ENCODE measurements around the gene ZP1.

The ZP1 gene

DNA sequence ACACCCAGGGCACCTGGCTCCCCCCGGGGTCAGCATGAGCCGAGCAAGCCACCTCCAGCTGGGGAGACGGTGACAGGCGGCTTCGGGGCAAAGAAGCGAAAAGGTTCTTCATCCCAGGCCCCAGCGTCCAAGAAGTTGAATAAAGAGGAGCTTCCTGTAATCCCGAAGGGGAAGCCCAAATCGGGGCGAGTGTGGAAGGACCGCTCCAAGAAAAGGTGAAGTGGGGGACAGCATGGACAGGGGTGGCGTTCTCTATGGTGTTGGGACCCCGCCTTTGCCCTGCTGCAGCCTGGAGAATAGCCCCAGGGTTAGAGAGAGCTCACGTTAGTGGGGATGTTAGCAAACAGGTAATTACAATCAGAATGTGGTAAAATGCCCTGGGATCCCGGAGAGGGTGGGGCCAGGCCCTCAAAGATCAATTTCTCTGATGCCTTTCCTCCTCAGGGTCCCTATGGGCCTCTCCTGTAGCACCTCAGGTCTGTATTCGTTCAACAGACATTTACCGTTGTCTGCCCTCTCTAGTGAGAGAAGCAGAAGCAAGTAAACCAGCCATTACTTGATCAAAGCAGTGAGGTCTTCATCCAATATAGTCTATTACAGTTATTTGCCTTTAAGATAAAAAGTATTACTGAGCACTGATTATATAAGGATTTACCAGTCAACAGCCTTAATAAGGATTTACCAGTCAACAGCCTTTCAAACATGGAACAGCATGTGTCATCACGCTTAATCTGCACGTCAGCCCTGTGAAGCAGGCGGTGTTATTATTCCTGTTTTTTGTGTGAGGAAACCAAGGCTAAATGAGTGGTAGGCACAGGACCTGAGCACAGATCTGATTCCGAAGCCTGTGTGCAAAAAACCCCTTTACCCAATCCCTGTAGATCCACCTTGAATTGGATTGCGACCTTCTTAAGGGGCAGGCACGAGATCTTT is 24.4 kb upstream of the ZP1 start:
- no peak for DNase-seq (ENCODE audit: low read depth in 1 of 2, low spot score in 1 of 2)

GRCh38 chr11:60844045-60844869 is 23.1 kb upstream of the ZP1 start:
- DNase-seq (ENCODE audit: low read depth in 1 of 2, low spot score in 1 of 2): no peak

- no peak for DNase-seq (ENCODE audit: low read depth in 1 of 2, low spot score in 1 of 2)
These were observed 22.5 kb upstream of the ZP1 start for GRCh38 chr11:60844870-60845221.

- no peak for DNase-seq (ENCODE audit: low read depth in 1 of 2, low spot score in 1 of 2)
These were observed 22.0 kb upstream of the ZP1 start for GRCh38 chr11:60845338-60845737.

DNA sequence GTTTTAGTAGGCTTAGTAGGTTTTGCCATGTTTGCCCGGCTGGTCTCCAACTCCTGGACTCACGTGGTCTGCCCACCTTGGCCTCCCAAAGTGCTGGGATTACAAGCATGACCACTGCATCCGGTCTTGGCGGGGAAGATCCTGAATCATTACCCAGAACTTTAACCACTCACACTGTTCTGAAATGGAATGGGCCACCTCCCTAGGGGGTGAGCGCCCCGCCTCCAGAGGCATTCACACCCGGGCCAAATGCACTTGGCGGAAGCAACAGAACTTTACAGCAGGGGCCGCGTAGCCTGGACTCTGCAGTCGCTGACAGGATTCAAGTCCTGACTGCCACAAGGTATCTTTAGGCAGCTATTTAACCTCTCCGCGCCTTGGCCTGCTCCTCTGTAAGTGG is 20.1 kb upstream of the ZP1 start:
- no peak for DNase-seq (ENCODE audit: low read depth in 1 of 2, low spot score in 1 of 2)

GRCh38 chr11:60847896-60848295 is 19.4 kb upstream of the ZP1 start:
- no peak for DNase-seq (ENCODE audit: low read depth in 1 of 2, low spot score in 1 of 2)

DNA sequence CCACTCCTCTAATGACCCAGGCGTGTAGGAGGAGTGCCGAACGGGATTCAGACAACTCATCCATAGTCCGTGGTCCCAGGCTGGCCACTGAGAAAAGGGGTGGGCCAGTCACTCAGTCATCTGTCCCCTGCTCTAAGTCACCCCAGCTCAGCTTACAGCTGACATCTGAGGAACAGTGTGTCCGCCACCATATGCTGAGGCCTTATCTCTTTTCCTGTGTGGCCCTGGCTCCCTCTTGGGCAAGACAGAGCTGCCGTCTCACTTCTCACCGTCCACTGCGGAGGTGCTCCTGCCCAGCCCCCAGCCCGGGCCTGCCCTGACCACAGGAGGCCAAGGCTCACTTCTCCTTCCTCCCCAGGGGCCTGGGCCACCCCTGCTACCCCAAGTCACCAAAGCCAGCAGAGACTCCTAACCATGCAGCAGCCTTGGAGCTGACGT is 18.6 kb upstream of the ZP1 start:
- DNase-seq (ENCODE audit: low read depth in 1 of 2, low spot score in 1 of 2): no peak

DNA sequence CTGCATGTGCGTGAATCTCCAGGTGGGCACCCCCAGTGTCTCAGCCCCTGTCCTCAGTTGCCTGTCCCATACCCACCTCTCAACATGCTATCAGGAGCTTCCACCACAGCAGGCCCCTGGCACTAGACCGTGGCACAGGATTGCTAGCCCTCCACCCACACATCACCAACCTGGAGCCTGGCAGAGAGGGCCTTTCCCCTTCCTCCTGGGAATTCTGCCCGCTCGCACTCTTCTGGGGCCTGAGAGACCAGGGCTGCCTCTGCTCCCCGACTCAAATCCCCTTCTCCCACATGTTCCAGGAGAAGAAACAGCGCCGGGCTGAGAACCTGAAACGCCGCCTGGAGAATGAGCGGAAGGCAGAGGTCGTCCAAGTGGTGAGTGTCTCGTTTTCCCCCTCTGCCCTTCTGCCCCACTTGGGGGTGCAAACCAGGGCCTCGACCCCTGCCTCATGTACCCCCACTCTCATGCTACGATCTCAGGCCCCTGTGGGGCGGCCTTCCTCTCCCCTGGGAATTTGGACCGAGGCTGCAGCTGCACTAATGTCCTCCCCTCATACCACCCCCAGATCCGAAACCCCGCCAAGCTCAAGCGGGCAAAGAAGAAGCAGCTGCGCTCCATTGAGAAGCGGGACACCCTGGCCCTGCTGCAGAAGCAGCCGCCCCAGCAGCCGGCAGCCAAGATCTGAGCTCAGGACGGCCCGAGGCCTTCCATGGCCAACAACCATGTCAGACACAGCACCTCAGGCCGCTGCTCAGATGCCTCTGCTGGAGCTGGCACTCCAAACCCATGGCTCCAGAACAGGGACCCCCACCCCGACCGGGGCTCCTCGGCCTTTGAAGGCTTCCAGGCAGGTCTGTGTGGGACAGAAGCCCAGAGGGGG is 17.5 kb upstream of the ZP1 start:
- no peak for DNase-seq (ENCODE audit: low read depth in 1 of 2, low spot score in 1 of 2)

- no peak for DNase-seq (ENCODE audit: low read depth in 1 of 2, low spot score in 1 of 2)
These were observed 15.8 kb upstream of the ZP1 start for GRCh38 chr11:60851327-60852104.

GRCh38 chr11:60852117-60852981 is 15.0 kb upstream of the ZP1 start:
- no peak for DNase-seq (ENCODE audit: low read depth in 1 of 2, low spot score in 1 of 2)

- DNase-seq (ENCODE audit: low read depth in 1 of 2, low spot score in 1 of 2): no peak
These were observed 14.1 kb upstream of the ZP1 start for GRCh38 chr11:60852982-60853950.

DNA sequence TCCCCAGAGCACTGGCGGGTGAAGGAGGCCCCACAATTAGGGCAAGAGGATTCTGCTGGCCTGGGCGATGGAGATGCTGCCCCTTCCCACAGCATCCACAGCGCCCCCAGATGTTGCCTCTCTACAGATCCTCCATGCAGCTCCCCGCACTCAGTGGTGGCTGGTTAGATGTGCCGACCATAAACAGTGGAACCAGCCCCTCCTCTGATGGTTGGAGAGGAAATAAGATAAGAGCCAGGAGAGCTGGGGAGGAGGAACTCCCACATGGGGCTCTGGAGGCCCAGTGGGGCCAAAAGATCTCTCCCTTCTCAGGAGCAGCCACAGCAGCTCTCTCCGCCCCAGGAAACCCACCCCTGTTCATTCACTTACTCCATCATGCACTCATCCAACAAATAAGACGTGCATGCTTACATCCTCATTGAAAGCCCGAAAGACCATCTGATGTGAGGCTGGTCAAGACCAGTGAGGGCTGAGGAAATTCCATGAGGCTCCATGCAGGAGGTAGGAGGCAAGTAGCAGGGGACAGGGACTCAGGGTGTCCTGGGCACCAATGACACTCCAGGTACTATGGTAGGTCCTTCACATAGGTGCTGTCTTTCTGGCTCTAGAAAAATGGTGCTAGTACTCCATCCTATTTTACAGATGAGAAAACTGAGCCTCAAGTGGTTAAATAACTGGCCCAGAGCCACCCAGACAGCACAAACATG is 13.0 kb upstream of the ZP1 start:
- no peak for DNase-seq (ENCODE audit: low read depth in 1 of 2, low spot score in 1 of 2)

GRCh38 chr11:60854847-60855725 is 12.3 kb upstream of the ZP1 start:
- DNase-seq (ENCODE audit: low read depth in 1 of 2, low spot score in 1 of 2): no peak

DNA sequence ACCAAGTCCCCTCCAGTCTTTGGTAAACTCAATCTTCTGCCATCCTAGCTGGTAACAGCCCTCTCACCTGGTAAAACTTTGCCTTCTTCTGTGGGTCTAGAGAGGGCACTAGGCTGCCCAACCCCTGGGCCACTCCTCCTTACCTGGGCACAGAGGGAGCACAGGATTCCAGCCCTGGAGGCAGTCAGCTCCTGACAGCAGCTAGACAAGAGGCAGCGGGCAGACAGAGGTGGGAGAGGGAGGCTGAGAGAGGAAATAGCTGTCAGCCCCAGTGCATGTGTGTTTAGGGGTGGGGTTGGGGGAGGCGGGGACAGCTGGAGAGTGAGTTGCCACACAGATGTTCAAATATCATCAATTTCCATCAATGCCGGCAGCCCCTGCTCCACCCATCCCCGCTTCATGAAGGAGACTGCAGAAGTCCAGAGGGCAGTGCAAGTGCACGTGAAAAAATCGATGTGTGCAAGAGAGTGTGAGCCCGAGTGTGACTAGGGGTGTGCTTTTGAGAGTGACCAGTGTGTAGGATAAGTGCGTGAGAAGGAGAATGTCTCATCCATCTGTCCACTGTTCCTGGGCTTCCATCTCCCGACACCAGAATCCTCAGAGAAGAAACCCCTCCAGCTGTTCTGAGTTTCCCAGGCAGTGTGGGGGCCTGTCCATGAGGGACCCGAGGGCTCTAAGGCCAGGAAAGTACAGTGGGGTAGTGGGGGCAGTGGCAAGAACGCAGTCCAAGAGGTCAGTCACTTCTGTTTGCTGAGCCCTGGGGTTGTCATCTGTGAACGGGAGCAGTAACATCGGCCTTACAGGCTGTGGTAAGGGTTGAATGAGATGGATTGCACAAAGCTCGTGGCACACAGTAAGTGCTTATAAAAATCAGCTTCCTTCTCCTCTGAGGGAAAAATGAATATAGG is 11.4 kb upstream of the ZP1 start, which contains the start of gene PTGDR2:
Gene PTGDR2, minus strand, starts transcription at position 225 of the 908 bp plus-strand sequence. CDS start 2,228 bp downstream, outside the sequence.
- DNase-seq (ENCODE audit: low read depth in 1 of 2, low spot score in 1 of 2): no peak

DNA sequence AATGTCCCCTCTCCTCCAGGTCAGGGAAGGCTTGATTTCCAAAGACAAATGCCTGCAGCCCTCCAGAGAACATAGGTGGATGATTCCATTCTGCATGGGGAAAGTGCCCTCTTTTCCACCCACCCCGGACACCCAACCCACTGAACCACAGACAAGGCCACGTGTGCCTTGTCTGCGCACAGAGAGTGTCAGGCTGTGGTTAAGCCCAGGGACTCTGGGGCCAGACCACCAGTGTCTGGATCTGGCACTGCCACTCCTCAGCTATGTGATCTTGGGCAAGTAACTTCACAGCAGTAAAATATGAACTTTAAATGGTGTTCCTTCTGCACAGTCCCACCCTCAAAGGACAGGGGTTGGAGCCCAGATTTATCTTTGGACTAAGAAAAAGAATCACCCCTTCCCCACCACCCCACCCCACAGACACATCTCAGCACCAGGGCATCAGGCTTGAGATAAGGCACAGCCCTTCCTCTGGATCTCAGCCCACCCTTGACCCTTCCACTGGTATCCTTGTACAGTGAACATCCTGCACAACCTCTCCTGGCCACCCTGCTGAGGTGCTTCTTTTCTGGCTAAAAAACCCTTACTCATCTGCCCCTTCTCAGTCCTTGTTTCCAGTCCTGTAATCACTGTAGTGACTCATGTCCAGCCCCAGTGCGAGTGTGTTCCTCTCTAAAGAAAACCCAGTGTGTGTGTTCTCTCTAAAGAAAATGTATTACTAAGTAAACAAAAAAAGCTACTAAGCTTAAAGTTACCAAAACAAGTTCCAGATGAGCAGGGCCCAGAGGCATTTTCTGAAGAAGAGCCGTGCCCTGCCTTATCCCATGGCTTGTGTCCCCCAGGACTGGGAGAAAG is 9.7 kb upstream of the ZP1 start:
- no peak for DNase-seq (ENCODE audit: low read depth in 1 of 2, low spot score in 1 of 2)

All from stimulated activated CD4-positive, alpha-beta T cell treated with anti-CD3 and anti-CD28 coated beads, Interleukin-15, amount 100 ng/mL, for 1 hour (primary cell).